ENCODE measurements around the gene COG6. TPM values are rescaled to one million over a fixed set of nuclear protein-coding genes. Genes with fewer than 3 reads are reported as not detected.

Gene COG6
- total and polyA plus RNA-seq, 2 donors (not counting 1 experiment from before 2014, with no cell fraction given) = 28.9 to 44.8 TPM

GRCh38 chr13:39632994-39633393 lies 22.5 kb upstream of the COG6 start:
- no peak for DNase-seq (ENCODE audit: low read depth in 2 of 2)
- Histone ChIP-seq H3K79me2 (ENCODE audit: control insufficient read depth, insufficient read depth, low read length) (no peaks in the 10 kb centered on the region), H3K27me3 (ENCODE audit: control insufficient read depth, insufficient read depth, low read length) (no peaks in the 10 kb centered on the region), H3K4me2 (ENCODE audit: extremely low read depth, insufficient read depth, low read length) (no peak overlapping the region), H4K20me1 (ENCODE audit: control insufficient read depth, extremely low read depth, insufficient read depth, low read length) (no peaks in the 10 kb centered on the region), H3K4me1 (ENCODE audit: control insufficient read depth, extremely low read depth, insufficient read depth, low read length) (no peaks in the 10 kb centered on the region), H3K9ac (ENCODE audit: insufficient read depth, low read length) (no peak overlapping the region), H3K27ac (ENCODE audit: insufficient read depth, low read length) (no peak overlapping the region), H3K36me3 (ENCODE audit: control insufficient read depth, insufficient read depth, low read length) (no peaks in the 10 kb centered on the region), H2AFZ (ENCODE audit: low read length) (no peak overlapping the region), H3K9me3 (ENCODE audit: control insufficient read depth, insufficient read depth, low read depth, low read length) (no peaks in the 10 kb centered on the region), H3K4me3 (replicated peaks in 1 of 4; ENCODE audit: control extremely low read depth in 1 of 4, insufficient read depth in 1 of 4, low read depth in 3 of 4, low read length in 4 of 4) (no peak overlapping the region)
- TF ChIP-seq CTCF (conservative IDR thresholded peaks at IDR 0.05 in 1 of 2, IDR thresholded peaks at IDR 0.05 in 1 of 2; ENCODE audit: low read depth in 1 of 2, low read length in 2 of 2) (no peak), EZH2 (IDR thresholded peaks at IDR 0.05; ENCODE audit: low read length, missing control alignments) (no peak)

GRCh38 chr13:39635564-39635963 lies 19.9 kb upstream of the COG6 start:
- DNase-seq (ENCODE audit: low read depth in 2 of 2) = no peak
- no peak overlapping the region for H2AFZ ChIP-seq (ENCODE audit: low read length)
- no peak for TF ChIP-seq EZH2 (IDR thresholded peaks at IDR 0.05; ENCODE audit: low read length, missing control alignments)
- H3K4me3 ChIP-seq (replicated peaks in 1 of 4; ENCODE audit: control extremely low read depth in 1 of 4, insufficient read depth in 1 of 4, low read depth in 3 of 4, low read length in 4 of 4) = no peak overlapping the region
- H3K79me2 ChIP-seq (ENCODE audit: control insufficient read depth, insufficient read depth, low read length) = no peaks in the 10 kb centered on the region
- H3K9ac ChIP-seq (ENCODE audit: insufficient read depth, low read length) = no peak overlapping the region
- H3K4me2 ChIP-seq (ENCODE audit: extremely low read depth, insufficient read depth, low read length) = no peak overlapping the region
- no peaks in the 10 kb centered on the region for H3K27me3 ChIP-seq (ENCODE audit: control insufficient read depth, insufficient read depth, low read length)
- no peaks in the 10 kb centered on the region for H3K4me1 ChIP-seq (ENCODE audit: control insufficient read depth, extremely low read depth, insufficient read depth, low read length)
- no peaks in the 10 kb centered on the region for H3K36me3 ChIP-seq (ENCODE audit: control insufficient read depth, insufficient read depth, low read length)
- no peaks in the 10 kb centered on the region for H3K9me3 ChIP-seq (ENCODE audit: control insufficient read depth, insufficient read depth, low read depth, low read length)
- no peaks in the 10 kb centered on the region for H4K20me1 ChIP-seq (ENCODE audit: control insufficient read depth, extremely low read depth, insufficient read depth, low read length)
- no peak overlapping the region for H3K27ac ChIP-seq (ENCODE audit: insufficient read depth, low read length)

GRCh38 chr13:39637890-39638289 lies 17.6 kb upstream of the COG6 start:
- no peaks in the 10 kb centered on the region for H3K4me1 ChIP-seq (ENCODE audit: control insufficient read depth, extremely low read depth, insufficient read depth, low read length)
- H3K9ac ChIP-seq (ENCODE audit: insufficient read depth, low read length) = no peak overlapping the region
- H3K4me3 ChIP-seq (replicated peaks in 1 of 4; ENCODE audit: control extremely low read depth in 1 of 4, insufficient read depth in 1 of 4, low read depth in 3 of 4, low read length in 4 of 4) = no peak overlapping the region
- no peak overlapping the region for H3K27ac ChIP-seq (ENCODE audit: insufficient read depth, low read length)
- H3K9me3 ChIP-seq (ENCODE audit: control insufficient read depth, insufficient read depth, low read depth, low read length) = no peaks in the 10 kb centered on the region
- TF ChIP-seq EZH2 (IDR thresholded peaks at IDR 0.05; ENCODE audit: low read length, missing control alignments) (no peak), CTCF (conservative IDR thresholded peaks at IDR 0.05 in 1 of 2, IDR thresholded peaks at IDR 0.05 in 1 of 2; ENCODE audit: low read depth in 1 of 2, low read length in 2 of 2) (no peak)
- no peaks in the 10 kb centered on the region for H3K36me3 ChIP-seq (ENCODE audit: control insufficient read depth, insufficient read depth, low read length)
- H2AFZ ChIP-seq (ENCODE audit: low read length) = no peak overlapping the region
- H3K79me2 ChIP-seq (ENCODE audit: control insufficient read depth, insufficient read depth, low read length) = no peaks in the 10 kb centered on the region
- H4K20me1 ChIP-seq (ENCODE audit: control insufficient read depth, extremely low read depth, insufficient read depth, low read length) = no peaks in the 10 kb centered on the region
- DNase-seq (ENCODE audit: low read depth in 2 of 2) = no peak
- no peaks in the 10 kb centered on the region for H3K27me3 ChIP-seq (ENCODE audit: control insufficient read depth, insufficient read depth, low read length)
- H3K4me2 ChIP-seq (ENCODE audit: extremely low read depth, insufficient read depth, low read length) = no peak overlapping the region

Measured in fibroblast of lung (primary cell).